Esophagus mucosa (tissue), 1 donor: ENCODE data around the gene DNAAF1. TPM values are rescaled to one million over a fixed set of nuclear protein-coding genes. Genes with fewer than 3 reads are reported as not detected.
"Not testable (repeated sequence)": the region's sequence is repeated elsewhere in the genome, so short reads cannot be mapped to it uniquely, and the experiment has no call there.

Experiments used
- ATAC-seq: fragments of 200-7000 bp; cut with Tn5 transposase; one replicate; pipeline ENCODE4 v1.9.1; 2020
- total RNA-seq: library from RNA; stranded (reverse); gene quantifications from one replicate; pipeline ENCODE4 v1.2.4, GENCODE V29; 2023
- donor health status: DM: yes; HTN: yes; CAD: no.

The DNAAF1 gene
- 0.16 TPM for total RNA-seq

- peak; percentile 96 for ATAC-seq
These were observed at the start of gene DNAAF1, which contains the start of gene HSDL1 for GRCh38 chr16:84144859-84145639. Gene DNAAF1 (plus strand): TSS chr16:84145308. CDS start chr16:84145441, 133 bp downstream. Gene HSDL1 (minus strand): TSS chr16:84145177. CDS start chr16:84131321, 13,856 bp downstream.

GRCh38 chr16:84095466-84095865, 49.6 kb upstream of the DNAAF1 start:
- no peak for ATAC-seq

GRCh38 chr16:84096447-84097005, 48.6 kb upstream of the DNAAF1 start:
- ATAC-seq = peak; percentile 8

GRCh38 chr16:84098939-84099338, 46.2 kb upstream of the DNAAF1 start:
- ATAC-seq = no peak

GRCh38 chr16:84103678-84104077, 41.4 kb upstream of the DNAAF1 start:
- peak; percentile 74 for ATAC-seq

GRCh38 chr16:84104231-84104630, 40.9 kb upstream of the DNAAF1 start:
- no peak for ATAC-seq

GRCh38 chr16:84105301-84105815, 39.8 kb upstream of the DNAAF1 start:
- peak; percentile 12 for ATAC-seq

GRCh38 chr16:84105948-84106740, 39.0 kb upstream of the DNAAF1 start:
- ATAC-seq = no peak

GRCh38 chr16:84107921-84108320, 37.2 kb upstream of the DNAAF1 start:
- no peak for ATAC-seq

- ATAC-seq = no peak
These were observed 35.3 kb upstream of the DNAAF1 start for GRCh38 chr16:84109598-84110335.

- ATAC-seq = no peak
These were observed 34.6 kb upstream of the DNAAF1 start for GRCh38 chr16:84110527-84110926.

GRCh38 chr16:84111525-84111924, 33.6 kb upstream of the DNAAF1 start:
- ATAC-seq = no peak

GRCh38 chr16:84111949-84112348, 33.2 kb upstream of the DNAAF1 start:
- not testable (repeated sequence) for ATAC-seq

- peak; percentile 17 for ATAC-seq
These were observed 29.0 kb upstream of the DNAAF1 start for GRCh38 chr16:84115919-84116719.

GRCh38 chr16:84116720-84117493, 28.2 kb upstream of the DNAAF1 start, which contains the start of gene MBTPS1:
Gene MBTPS1 (minus strand): TSS chr16:84116942. CDS start chr16:84101783, 15,159 bp downstream.
- peak; percentile 98 for ATAC-seq

- no peak for ATAC-seq
These were observed 27.6 kb upstream of the DNAAF1 start for GRCh38 chr16:84117494-84117843.

- not testable (repeated sequence) for ATAC-seq
These were observed 26.8 kb upstream of the DNAAF1 start for GRCh38 chr16:84118315-84118714.

GRCh38 chr16:84119368-84119767, 25.7 kb upstream of the DNAAF1 start:
- ATAC-seq = peak; percentile 15

GRCh38 chr16:84120023-84120422, 25.1 kb upstream of the DNAAF1 start:
- no peak for ATAC-seq

- no peak for ATAC-seq
These were observed 24.1 kb upstream of the DNAAF1 start for GRCh38 chr16:84121007-84121406.
